Peyer's patch (tissue), 4 donors: ENCODE data around the gene TNPO3. TPM values are rescaled to one million over a fixed set of nuclear protein-coding genes. Genes with fewer than 3 reads are reported as not detected.

Experiments used
- DNase-seq, 3 donors: peaks; one replicate each; pipeline ENCODE4 v3.0.0-alpha.2; 2017 to 2019
- H3K27ac ChIP-seq, 4 donors: fragments of 200-600 bp; sonication (generic); one replicate each; pipeline ENCODE4 v1.5.1; 2016 to 2019
- H3K27me3 ChIP-seq, 2 donors: fragments of 200-600 bp; sonication (generic); one replicate each; pipeline ENCODE4 v1.5.1; 2019
- H3K36me3 ChIP-seq, 3 donors: fragments of 200-600 bp; sonication (generic); one replicate each; pipeline ENCODE4 v1.5.1; 2016 to 2019
- H3K4me1 ChIP-seq, 4 donors: fragments of 200-600 bp; sonication (generic); one replicate each; pipeline ENCODE4 v1.5.1; 2016 to 2019
- H3K4me3 ChIP-seq, 4 donors: fragments of 200-600 bp; sonication (generic); 1 replicate in 3 of 4; 2 replicates in 1 of 4; pipeline ENCODE4 v1.5.1; 2016 to 2019; ENCODE audit warnings: mild to moderate bottlenecking in 1 of 4
- H3K9me3 ChIP-seq, 4 donors: fragments of 200-600 bp; sonication (generic); one replicate each; pipeline ENCODE4 v1.5.1; 2016 to 2019; ENCODE audit warnings: mild to moderate bottlenecking in 1 of 4
- POLR2A ChIP-seq, 2 donors: fragments of 450-650 bp; IDR thresholded peaks; one replicate each; pipeline ENCODE4 v1.5.1; 2017; ENCODE audit warnings: antibody characterized with exemption in 2 of 2, mild to moderate bottlenecking in 2 of 2, moderate library complexity in 2 of 2
- total RNA-seq, 4 donors: library from RNA; depleted of rRNA; stranded (reverse); fragments of >200 nt; gene quantifications; one replicate each; pipeline ENCODE4 v1.1.0, GENCODE V29; 2016
- TF ChIP-seq, protein P1 (sequence below), 6 experiments: fragments of 450-650 bp in 4 of 6; fragments of 200-600 bp in 2 of 6; sonication (generic) in 1 of 6; IDR thresholded peaks; one replicate each; pipeline ENCODE4 v1.5.1; 2017 to 2019; ENCODE audit warnings: antibody characterized with exemption in 6 of 6, mild to moderate bottlenecking in 3 of 6, moderate library complexity in 1 of 6

Gene TNPO3
- total RNA-seq, 4 donors from 2014 or later: 25.2 to 55.3 (median 42.1) TPM

DNA sequence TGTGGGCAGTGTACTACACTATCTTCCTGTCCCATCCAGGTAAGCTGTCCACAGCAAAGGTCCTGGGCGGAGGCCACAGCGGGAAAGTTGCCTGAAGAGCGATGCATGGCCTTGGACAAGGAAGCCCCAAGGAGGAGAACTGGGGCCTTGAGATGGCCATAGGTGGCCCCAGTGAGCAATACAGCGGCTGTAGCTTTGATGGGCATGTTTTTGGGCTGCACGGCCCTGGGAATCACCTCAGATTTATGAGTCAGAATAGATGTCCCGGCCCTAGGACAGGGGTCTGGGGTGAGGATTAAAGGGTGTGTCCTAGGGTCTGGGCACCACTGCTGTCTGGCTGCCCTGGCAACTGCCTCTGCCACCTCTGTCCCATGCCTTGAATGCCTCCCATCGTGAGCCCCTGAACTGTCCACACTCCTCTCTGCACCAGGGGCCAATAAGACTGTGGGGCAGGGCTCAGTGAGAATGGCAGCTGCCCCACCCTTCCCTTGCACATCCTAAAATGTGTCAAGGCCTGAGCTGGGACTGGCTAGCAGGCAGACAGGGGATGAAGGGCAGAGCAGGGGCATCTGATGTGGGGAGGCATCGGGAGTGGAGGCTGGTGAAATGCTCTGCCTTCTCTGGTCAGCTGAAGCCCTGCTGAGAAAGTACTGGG is 126.6 kb downstream of the TNPO3 start:
- Histone ChIP-seq H3K27ac (no peak overlapping the region), H3K4me3 (no peak overlapping the region), H3K27me3 (no peaks in the 10 kb centered on the region), H3K4me1 (peaks cover 0 to 7% (median 0%) of the 10 kb centered on the region in 4 donors), H3K36me3 (no peaks in the 10 kb centered on the region), H3K9me3 (no peaks in the 10 kb centered on the region)
- DNase-seq: peak in 2 of 3 donors; percentile 18 to 24
- TF ChIP-seq POLR2A (IDR thresholded peaks at IDR 0.05): no peak
- TF ChIP-seq, protein P1, sequence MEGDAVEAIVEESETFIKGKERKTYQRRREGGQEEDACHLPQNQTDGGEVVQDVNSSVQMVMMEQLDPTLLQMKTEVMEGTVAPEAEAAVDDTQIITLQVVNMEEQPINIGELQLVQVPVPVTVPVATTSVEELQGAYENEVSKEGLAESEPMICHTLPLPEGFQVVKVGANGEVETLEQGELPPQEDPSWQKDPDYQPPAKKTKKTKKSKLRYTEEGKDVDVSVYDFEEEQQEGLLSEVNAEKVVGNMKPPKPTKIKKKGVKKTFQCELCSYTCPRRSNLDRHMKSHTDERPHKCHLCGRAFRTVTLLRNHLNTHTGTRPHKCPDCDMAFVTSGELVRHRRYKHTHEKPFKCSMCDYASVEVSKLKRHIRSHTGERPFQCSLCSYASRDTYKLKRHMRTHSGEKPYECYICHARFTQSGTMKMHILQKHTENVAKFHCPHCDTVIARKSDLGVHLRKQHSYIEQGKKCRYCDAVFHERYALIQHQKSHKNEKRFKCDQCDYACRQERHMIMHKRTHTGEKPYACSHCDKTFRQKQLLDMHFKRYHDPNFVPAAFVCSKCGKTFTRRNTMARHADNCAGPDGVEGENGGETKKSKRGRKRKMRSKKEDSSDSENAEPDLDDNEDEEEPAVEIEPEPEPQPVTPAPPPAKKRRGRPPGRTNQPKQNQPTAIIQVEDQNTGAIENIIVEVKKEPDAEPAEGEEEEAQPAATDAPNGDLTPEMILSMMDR (IDR thresholded peaks at IDR 0.05): no peak

DNA sequence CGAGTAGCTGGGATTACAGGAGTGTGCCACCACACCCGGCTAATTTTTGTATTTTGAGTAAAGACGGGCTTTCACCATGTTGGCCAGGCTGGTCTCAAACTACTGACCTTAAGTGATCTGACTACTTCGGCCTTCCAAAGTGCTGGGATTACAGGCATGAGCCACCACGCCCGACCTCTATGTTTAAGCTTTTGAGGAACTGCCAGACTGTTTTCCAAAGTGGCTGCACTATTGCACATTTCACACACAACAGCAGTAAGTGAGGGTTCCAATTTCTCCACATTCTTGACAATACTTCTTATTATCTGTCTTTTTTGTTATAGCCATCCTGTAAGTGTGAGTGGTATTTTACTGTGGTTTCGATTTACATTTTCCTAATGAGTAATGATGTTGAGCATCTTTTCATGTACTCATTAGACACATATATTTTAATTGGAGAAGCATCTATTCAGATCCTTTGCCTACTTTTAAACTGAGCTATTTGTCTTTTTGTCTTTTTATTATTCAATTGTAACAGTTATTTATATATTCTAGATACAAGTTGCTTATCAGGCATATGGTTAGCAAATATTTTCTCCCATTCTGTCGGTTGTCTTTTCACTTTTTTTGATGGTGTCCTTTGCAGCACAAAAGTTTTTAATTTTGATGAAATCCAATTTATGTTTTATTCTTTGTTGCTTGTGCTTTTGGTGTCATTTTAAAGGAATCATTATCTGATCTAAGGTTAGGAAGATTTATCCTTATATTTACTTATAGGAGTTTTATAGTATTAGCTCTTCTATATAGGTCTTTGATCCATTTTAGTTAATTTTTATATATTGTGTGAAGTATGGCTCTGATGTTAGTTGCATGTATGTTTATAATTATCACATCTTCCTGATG is 130.0 kb downstream of the TNPO3 start:
- H3K9me3 ChIP-seq: no peaks in the 10 kb centered on the region
- H3K36me3 ChIP-seq: no peaks in the 10 kb centered on the region
- peak in 1 of 3 donors; percentile 1 for DNase-seq
- H3K4me1 ChIP-seq: no peaks in the 10 kb centered on the region
- H3K4me3 ChIP-seq: no peak overlapping the region
- H3K27me3 ChIP-seq: no peaks in the 10 kb centered on the region
- H3K27ac ChIP-seq: no peak overlapping the region
- TF ChIP-seq, protein P1 (IDR thresholded peaks at IDR 0.05): no peak
- TF ChIP-seq POLR2A (IDR thresholded peaks at IDR 0.05): no peak

DNA sequence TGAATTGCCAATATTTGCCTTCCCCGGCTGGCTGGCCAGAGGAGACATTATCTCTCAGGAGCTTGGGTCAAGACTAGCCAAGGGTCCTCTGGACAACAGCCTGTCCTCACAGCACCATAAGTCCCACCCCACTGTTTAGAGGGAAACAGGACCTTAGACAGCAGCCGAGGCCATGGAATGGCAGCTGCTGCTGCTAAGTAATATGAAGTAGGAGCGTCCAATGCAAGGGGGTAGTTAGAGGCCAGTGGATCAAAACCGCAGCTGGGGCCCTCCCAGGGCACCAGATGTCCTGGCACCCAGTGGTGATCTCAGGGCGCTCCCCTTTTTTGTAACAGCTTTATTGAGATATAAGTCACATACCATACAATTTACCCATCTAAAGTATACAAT is 131.5 kb downstream of the TNPO3 start:
- H3K4me1 ChIP-seq: no peaks in the 10 kb centered on the region
- TF ChIP-seq, protein P1 (IDR thresholded peaks at IDR 0.05): no peak
- no peak for TF ChIP-seq POLR2A (IDR thresholded peaks at IDR 0.05)
- H3K36me3 ChIP-seq: no peaks in the 10 kb centered on the region
- H3K27ac ChIP-seq: no peak overlapping the region
- peak in 1 of 3 donors; percentile 21 for DNase-seq
- H3K27me3 ChIP-seq: no peaks in the 10 kb centered on the region
- H3K9me3 ChIP-seq: no peaks in the 10 kb centered on the region
- H3K4me3 ChIP-seq: no peak overlapping the region

DNA sequence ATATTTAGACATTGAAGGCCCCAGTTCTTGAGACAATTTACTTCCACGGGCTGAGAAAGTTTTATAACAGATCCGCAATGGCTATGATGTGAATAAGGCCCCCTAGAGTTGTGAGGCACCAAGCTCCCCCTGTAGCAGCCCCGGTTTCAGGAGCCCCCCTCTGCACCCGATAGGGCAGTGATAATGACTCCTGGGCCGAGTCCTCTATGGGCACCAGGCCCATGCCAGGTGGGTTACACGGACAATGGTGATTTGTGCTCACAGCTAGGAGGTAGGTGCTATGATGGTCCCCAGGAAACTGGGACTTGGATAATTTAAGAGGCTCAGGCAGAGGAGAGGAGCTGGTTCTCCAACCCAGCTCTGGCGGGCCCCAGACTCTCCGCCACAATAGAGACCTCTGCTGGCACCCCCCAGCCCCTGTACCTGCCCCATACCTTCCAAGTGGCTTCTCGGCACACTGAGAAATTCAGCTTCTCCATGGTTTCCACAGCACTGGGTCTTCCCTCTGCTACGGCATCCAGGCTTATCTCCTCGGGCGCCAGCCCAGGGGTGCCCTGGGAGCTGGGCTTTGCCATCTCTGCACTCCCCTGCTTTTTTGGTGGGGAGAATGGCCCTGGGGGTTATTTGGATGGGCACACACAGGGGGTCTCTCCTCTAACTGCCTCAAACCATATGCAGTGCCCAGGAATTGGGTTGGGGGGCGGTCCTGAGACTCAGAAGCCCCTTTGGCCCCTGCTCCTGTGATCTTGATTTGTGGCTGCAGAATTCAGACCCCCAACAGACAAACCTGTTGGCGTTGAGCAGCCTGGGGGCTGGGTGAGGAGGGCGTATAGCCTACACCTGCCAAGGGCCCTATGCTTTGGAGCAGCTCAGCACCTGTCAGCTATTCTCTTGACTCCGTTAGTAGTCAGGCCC is 132.2 kb downstream of the TNPO3 start:
- no peaks in the 10 kb centered on the region for H3K27me3 ChIP-seq
- H3K9me3 ChIP-seq: no peaks in the 10 kb centered on the region
- no peak overlapping the region for H3K4me3 ChIP-seq
- peak in 2 of 3 donors; percentile 16 to 34 for DNase-seq
- no peaks in the 10 kb centered on the region for H3K4me1 ChIP-seq
- H3K27ac ChIP-seq: no peak overlapping the region
- H3K36me3 ChIP-seq: no peaks in the 10 kb centered on the region
- TF ChIP-seq, protein P1 (IDR thresholded peaks at IDR 0.05): no peak
- no peak for TF ChIP-seq POLR2A (IDR thresholded peaks at IDR 0.05)

DNA sequence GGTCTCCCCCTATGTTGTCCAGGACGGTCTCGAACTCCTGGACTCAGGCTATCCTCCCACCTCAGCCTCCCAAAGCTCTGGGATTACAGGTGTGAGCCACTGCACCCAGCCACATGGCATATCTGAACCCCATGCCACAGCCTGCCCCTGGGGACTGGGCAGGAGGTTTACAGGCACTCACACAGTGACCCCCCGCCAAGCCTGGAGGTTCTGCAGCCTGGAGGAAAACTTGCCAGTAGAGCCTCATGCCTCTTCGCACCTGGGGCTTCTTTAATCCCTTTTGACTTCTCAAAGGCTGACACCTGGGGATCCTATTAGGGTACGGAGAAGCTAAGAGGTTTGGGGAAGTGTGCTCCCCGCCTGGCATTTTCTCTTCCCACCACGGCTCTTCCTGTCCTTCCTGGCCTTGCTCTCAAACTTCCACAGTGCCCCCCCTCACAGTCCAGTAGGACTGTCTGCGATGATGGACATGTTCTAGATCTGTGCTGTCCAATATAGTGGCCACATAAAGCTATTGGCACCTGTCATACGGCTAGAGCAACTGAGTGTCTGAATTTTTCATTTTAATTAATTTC is 133.0 kb downstream of the TNPO3 start:
- TF ChIP-seq, protein P1 (IDR thresholded peaks at IDR 0.05): no peak
- no peak for TF ChIP-seq POLR2A (IDR thresholded peaks at IDR 0.05)
- H3K36me3 ChIP-seq: no peaks in the 10 kb centered on the region
- H3K9me3 ChIP-seq: no peaks in the 10 kb centered on the region
- no peak overlapping the region for H3K27ac ChIP-seq
- no peaks in the 10 kb centered on the region for H3K4me1 ChIP-seq
- H3K4me3 ChIP-seq: no peak overlapping the region
- DNase-seq: peak in 2 of 3 donors; percentile 10 to 18
- no peaks in the 10 kb centered on the region for H3K27me3 ChIP-seq
